ENCODE measurements around the gene ASB18. TPM values are rescaled to one million over a fixed set of nuclear protein-coding genes. Genes with fewer than 3 reads are reported as not detected.

Gene ASB18
- total RNA-seq, 1 donor from 2014 or later = not detected

- Mint-ChIP-seq H3K9me3 (no peaks in the 10 kb centered on the region), H3K36me3 (ENCODE audit: low read depth) (no peaks in the 10 kb centered on the region), H3K27me3 (peaks cover 36% of the 10 kb centered on the region), H3K4me1 (no peaks in the 10 kb centered on the region), H3K27ac (no peak overlapping the region), H3K4me3 (no peak overlapping the region)
- DNase-seq = no peak
- intact Hi-C loops (cut with micrococcal nuclease) = no loop called here
These were observed 104.4 kb downstream of the ASB18 start for GRCh38 chr2:236159778-236160170.

GRCh38 chr2:236158969-236159777 is 105.0 kb downstream of the ASB18 start:
- no peak for DNase-seq
- H3K27ac Mint-ChIP-seq = no peak overlapping the region
- peaks cover 35% of the 10 kb centered on the region for H3K27me3 Mint-ChIP-seq
- intact Hi-C loops (cut with micrococcal nuclease) = no loop called here
- H3K4me1 Mint-ChIP-seq = no peaks in the 10 kb centered on the region
- no peaks in the 10 kb centered on the region for H3K36me3 Mint-ChIP-seq (ENCODE audit: low read depth)
- no peaks in the 10 kb centered on the region for H3K9me3 Mint-ChIP-seq
- H3K4me3 Mint-ChIP-seq = no peak overlapping the region

- Mint-ChIP-seq H3K27me3 (peaks cover 35% of the 10 kb centered on the region), H3K4me3 (no peak overlapping the region), H3K4me1 (no peaks in the 10 kb centered on the region), H3K36me3 (ENCODE audit: low read depth) (no peaks in the 10 kb centered on the region), H3K27ac (no peak overlapping the region), H3K9me3 (peaks cover 3% of the 10 kb centered on the region)
- no peak for DNase-seq
- intact Hi-C loops (cut with micrococcal nuclease) = no loop called here
These were observed 106.2 kb downstream of the ASB18 start for GRCh38 chr2:236157815-236158498.

- no peaks in the 10 kb centered on the region for H3K4me1 Mint-ChIP-seq
- no peak overlapping the region for H3K27ac Mint-ChIP-seq
- H3K9me3 Mint-ChIP-seq = peaks cover 3% of the 10 kb centered on the region
- no peak overlapping the region for H3K4me3 Mint-ChIP-seq
- no peak for DNase-seq
- H3K36me3 Mint-ChIP-seq (ENCODE audit: low read depth) = no peaks in the 10 kb centered on the region
- intact Hi-C loops (cut with micrococcal nuclease) = no loop called here
- H3K27me3 Mint-ChIP-seq = peaks cover 31% of the 10 kb centered on the region
These were observed 106.8 kb downstream of the ASB18 start for GRCh38 chr2:236157366-236157765.

GRCh38 chr2:236156860-236157194 is 107.4 kb downstream of the ASB18 start:
- intact Hi-C loops (cut with micrococcal nuclease) = no loop called here
- Mint-ChIP-seq H3K27ac (no peak overlapping the region), H3K36me3 (ENCODE audit: low read depth) (no peaks in the 10 kb centered on the region), H3K9me3 (peaks cover 3% of the 10 kb centered on the region), H3K4me1 (no peaks in the 10 kb centered on the region), H3K4me3 (no peak overlapping the region), H3K27me3 (peaks cover 30% of the 10 kb centered on the region)
- no peak for DNase-seq

- Mint-ChIP-seq H3K4me3 (no peak overlapping the region), H3K27ac (no peak overlapping the region), H3K36me3 (ENCODE audit: low read depth) (no peaks in the 10 kb centered on the region), H3K27me3 (peaks cover 26% of the 10 kb centered on the region), H3K4me1 (no peaks in the 10 kb centered on the region), H3K9me3 (peaks cover 3% of the 10 kb centered on the region)
- no peak for DNase-seq
- intact Hi-C loops (cut with micrococcal nuclease) = no loop called here
These were observed 107.9 kb downstream of the ASB18 start for GRCh38 chr2:236156095-236156859.

- no peak for DNase-seq
- Mint-ChIP-seq H3K4me3 (no peak overlapping the region), H3K27me3 (peaks cover 19% of the 10 kb centered on the region), H3K9me3 (peaks cover 3% of the 10 kb centered on the region), H3K36me3 (ENCODE audit: low read depth) (no peaks in the 10 kb centered on the region), H3K27ac (no peak overlapping the region), H3K4me1 (no peaks in the 10 kb centered on the region)
- intact Hi-C loops (cut with micrococcal nuclease) = no loop called here
These were observed 108.8 kb downstream of the ASB18 start for GRCh38 chr2:236155406-236155805.

GRCh38 chr2:236146436-236146835 is 117.8 kb downstream of the ASB18 start:
- Mint-ChIP-seq H3K4me1 (no peaks in the 10 kb centered on the region), H3K4me3 (no peak overlapping the region)
- intact Hi-C loops (cut with micrococcal nuclease) = no loop called here

GRCh38 chr2:236143811-236144210 is 120.4 kb downstream of the ASB18 start:
- DNase-seq = no peak
- Mint-ChIP-seq H3K4me3 (no peak overlapping the region), H3K36me3 (ENCODE audit: low read depth) (no peaks in the 10 kb centered on the region), H3K4me1 (no peaks in the 10 kb centered on the region), H3K9me3 (no peaks in the 10 kb centered on the region), H3K27ac (no peak overlapping the region), H3K27me3 (peaks cover 5% of the 10 kb centered on the region)
- intact Hi-C loops (cut with micrococcal nuclease) = no loop called here

More at GRCh38 chr2:236146436-236146835, 117.8 kb downstream of the ASB18 start:
- H3K27me3 Mint-ChIP-seq = peaks cover 5% of the 10 kb centered on the region
- H3K27ac Mint-ChIP-seq = no peak overlapping the region
- H3K36me3 Mint-ChIP-seq (ENCODE audit: low read depth) = no peaks in the 10 kb centered on the region
- DNase-seq = no peak
- no peaks in the 10 kb centered on the region for H3K9me3 Mint-ChIP-seq

Other genes with a start within 250 kb of the ASB18 start
- gene GBX2, start 96.0 kb downstream of the ASB18 start, total RNA-seq = not detected in 2 replicates

Data from activated CD4-positive, alpha-beta T cell treated with anti-CD3 and anti-CD28 coated beads, Interleukin-2, amount 10 ng/mL, durations not matched to agents 24 days and 14 days (primary cell).